HL-60 (cell line): ENCODE measurements around the gene SMIM45.

ENCODE experiments used
- CTCF ChIP-seq: IDR thresholded peaks from one replicate; pipeline ENCODE4 v1.5.1; 2011; ENCODE audit warnings: low read length, control low read depth, inconsistent platforms; ENCODE audit not compliant: insufficient read depth
- GABPA ChIP-seq: IDR thresholded peaks from 2 replicates; pipeline ENCODE4 v1.6.1; 2012; ENCODE audit warnings: low read depth
- POLR2AphosphoS5 ChIP-seq: IDR thresholded peaks from 2 replicates; pipeline ENCODE4 v1.6.1; 2012; ENCODE audit warnings: low read depth

GRCh38 chr22:41970601-41971000 lies 18.7 kb downstream of the SMIM45 start:
- no peak for TF ChIP-seq CTCF
- no peak for TF ChIP-seq POLR2AphosphoS5
- TF ChIP-seq GABPA, result no peak
